Endothelial cell of umbilical vein (primary cell): ENCODE measurements around the gene BTBD19. TPM values are rescaled to one million over a fixed set of nuclear protein-coding genes. Genes with fewer than 3 reads are reported as not detected.

Experiments used
- BruUV-seq: library from RNA; stranded (reverse); fragments of 400-500 nt; replicated peaks from 2 replicates; lab custom pipeline; 2021; lab: Mats Ljungman, UMichigan
- CTCF ChIA-PET: fragments of 300-600, 350-600 bp; sonication (Branson Sonifier 250); formaldehyde crosslinking; loops from one replicate; lab custom pipeline; 2021; ENCODE audit warnings: antibody characterized with exemption, inconsistent platforms; lab: Charles Lee
- POLR2A ChIA-PET: fragments of 300-600, 350-600 bp; sonication (Branson Sonifier 250); formaldehyde crosslinking; loops from one replicate; lab custom pipeline; 2021; ENCODE audit warnings: antibody characterized with exemption, inconsistent platforms; lab: Charles Lee
- DNase-seq: peaks from one replicate; pipeline ENCODE4 v3.0.0-alpha.2; 2011; ENCODE audit warnings: low read depth, low spot score
- FAIRE-seq: peaks from 2 replicates; lab custom pipeline; 2011; peaks lifted over from hg19 to GRCh38; lab: Jason Lieb, UNC
- H2AFZ ChIP-seq: 2 replicates; pipeline ENCODE4 v1.6.0; 2012; ENCODE audit warnings: low read depth, low read length, control low read depth, inconsistent platforms
- H3K27ac ChIP-seq: 2 replicates; pipeline ENCODE4 v1.5.1; 2011; ENCODE audit warnings: low read depth, mild to moderate bottlenecking, control low read depth, low read length, moderate library complexity; ENCODE audit not compliant: insufficient read depth
- H3K27me3 ChIP-seq, 2 experiments: 2 replicates each; pipeline versions ENCODE4 v1.6.0 to v1.6.1; 2011; ENCODE audit warnings: low read length in 2 of 2, mixed read lengths in 1 of 2; ENCODE audit not compliant: control insufficient read depth in 2 of 2, insufficient read depth in 2 of 2
- H3K36me3 ChIP-seq, 2 experiments: 2 replicates in 1 of 2; 3 replicates in 1 of 2; pipeline ENCODE4 v1.5.1; 2011; ENCODE audit warnings: low read length in 2 of 2, mild to moderate bottlenecking in 1 of 2, moderate library complexity in 1 of 2; ENCODE audit not compliant: control insufficient read depth in 2 of 2, insufficient read depth in 2 of 2; ENCODE audit errors: extremely low read depth in 1 of 2
- H3K4me1 ChIP-seq: 3 replicates; pipeline ENCODE4 v1.5.1; 2011; ENCODE audit warnings: mild to moderate bottlenecking, low read length; ENCODE audit not compliant: control insufficient read depth, insufficient read depth; ENCODE audit errors: extremely low read depth
- H3K4me2 ChIP-seq: 2 replicates; pipeline ENCODE4 v1.6.1; 2011; ENCODE audit warnings: low read length, control low read depth, mixed read lengths; ENCODE audit not compliant: insufficient read depth
- H3K4me3 ChIP-seq, 3 experiments: fragments of 200-600 bp in 1 of 3; sonication (generic), shearing (Covaris generic) in 1 of 3; replicated peaks in 1 of 3; 2 replicates each; pipeline ENCODE4 v1.5.1; 2011 to 2016; ENCODE audit warnings: control low read depth in 3 of 3, low read length in 3 of 3, mild to moderate bottlenecking in 2 of 3, inconsistent platforms in 1 of 3, low read depth in 1 of 3, moderate library complexity in 1 of 3; ENCODE audit not compliant: insufficient read depth in 1 of 3
- H3K79me2 ChIP-seq: 2 replicates; pipeline ENCODE4 v1.6.0; 2012; ENCODE audit warnings: low read length, inconsistent platforms; ENCODE audit not compliant: control insufficient read depth, insufficient read depth
- H3K9ac ChIP-seq: replicated peaks from 2 replicates; pipeline ENCODE3; 2011; ENCODE audit warnings: low read length, control low read depth; ENCODE audit not compliant: insufficient read depth; ENCODE audit errors: extremely low read depth
- H3K9me1 ChIP-seq: replicated peaks from 3 replicates; pipeline ENCODE4 v1.6.0; 2011; ENCODE audit warnings: mild to moderate bottlenecking, low read length; ENCODE audit not compliant: control insufficient read depth, insufficient read depth; ENCODE audit errors: extremely low read depth
- H3K9me3 ChIP-seq: replicated peaks from 2 replicates; pipeline ENCODE4 v1.5.1; 2012; ENCODE audit warnings: low read length, inconsistent platforms; ENCODE audit not compliant: control insufficient read depth, insufficient read depth
- H4K20me1 ChIP-seq: replicated peaks from 2 replicates; pipeline ENCODE3; 2011; ENCODE audit warnings: mild to moderate bottlenecking, low read length; ENCODE audit not compliant: control insufficient read depth, insufficient read depth; ENCODE audit errors: extremely low read depth
- FOS ChIP-seq: IDR thresholded peaks from 2 replicates; pipeline ENCODE4 v1.6.1; 2011; ENCODE audit warnings: mild to moderate bottlenecking, low read length, moderate library complexity, borderline replicate concordance; ENCODE audit not compliant: insufficient read depth
- GATA2 ChIP-seq: IDR thresholded peaks from 2 replicates; pipeline ENCODE4 v1.7.0; 2011; ENCODE audit warnings: low read depth, mild to moderate bottlenecking, moderate library complexity, mixed read lengths, low read length; ENCODE audit not compliant: insufficient read length, insufficient read depth
- MYC ChIP-seq: IDR thresholded peaks from one replicate; pipeline ENCODE4 v1.6.1; 2011; ENCODE audit warnings: mild to moderate bottlenecking, low read depth, low read length
- POLR2AphosphoS5 ChIP-seq: IDR thresholded peaks from 2 replicates; pipeline ENCODE4 v1.6.1; 2012; ENCODE audit warnings: low read depth, mild to moderate bottlenecking, control low read depth, low read length, moderate library complexity; ENCODE audit not compliant: insufficient read depth
- dilution Hi-C: fragments of 300-500 bp; cut with MboI; formaldehyde crosslinking; loops from one replicate; pipeline ENCODE4 v1.15.0; 2019; ENCODE audit warnings: low sequenced_read_pairs; ENCODE audit not compliant: extremely low pct_ligation_motif_present
- intact Hi-C: fragments of 100-400 bp; cut with micrococcal nuclease; formaldehyde crosslinking; loops from one replicate; pipeline ENCODE4 v1.10.0; 2022
- polyA plus RNA-seq, 4 experiments: library from polyadenylated mRNA; depleted of rRNA in 3 of 4; stranded (reverse) in 3 of 4; unstranded in 1 of 4; fragments of >200 nt; gene quantifications; 2 replicates each; pipeline versions ENCODE4 v1.2.1 to v1.2.3, GENCODE V29; 2011 to 2012; ENCODE audit warnings: missing spikeins in 1 of 4
- total RNA-seq: library from RNA; stranded (reverse); gene quantifications from 2 replicates; pipeline ENCODE4 v1.2.3, GENCODE V29; 2021
- TF ChIP-seq, protein P1 (sequence below): IDR thresholded peaks from 2 replicates; pipeline ENCODE4 v1.6.1; 2011; ENCODE audit not compliant: insufficient read depth, insufficient read length

The BTBD19 gene
- total and polyA plus RNA-seq, 2 donors (not counting 3 experiments of a cell fraction or from before 2014, with no cell fraction given), result 69.9 to 97.9 TPM

DNA sequence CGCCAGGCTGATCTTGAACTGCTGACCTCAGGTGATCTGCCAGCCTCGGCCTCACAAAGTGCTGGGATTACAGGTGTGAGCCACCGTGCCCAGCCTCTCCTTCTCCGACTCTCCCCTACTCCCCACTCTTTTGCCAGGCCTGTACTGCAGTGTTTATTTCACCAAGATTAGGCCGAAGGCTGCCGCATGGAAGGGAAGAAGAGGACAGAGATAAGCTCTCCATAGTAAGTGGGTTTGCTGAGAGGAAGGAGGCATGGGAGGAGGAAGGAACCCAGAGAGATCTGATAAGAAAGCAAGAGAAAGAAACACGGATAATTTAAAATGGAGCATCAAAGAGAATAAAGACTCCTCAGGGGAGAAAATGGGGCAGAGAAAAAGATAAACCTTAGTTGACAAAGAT lies 26.0 kb downstream of the BTBD19 start:
- no peak overlapping the region for H3K4me2 ChIP-seq
- H3K9me1 ChIP-seq, result no peaks in the 10 kb centered on the region
- H3K9ac ChIP-seq, result no peak overlapping the region
- dilution Hi-C loops, result no loop called here
- ChIA-PET CTCF (interaction anchor here (0.8 to 4.1 kb wide), 4 partner anchors 36 to 180 kb away, joined by 3 to 60 read pairs (median 3); partner anchors contain the start of genes HECTD3 and UROD), POLR2A (no interaction called here)
- no peak for DNase-seq
- no peaks in the 10 kb centered on the region for H3K79me2 ChIP-seq
- no TSS peak for BruUV-seq
- intact Hi-C loops, result loop anchor here (2.0 to 10.0 kb wide), 2 partner anchors 152 to 660 kb away; partner anchors contain the start of genes EIF2B3 and TESK2
- no peaks in the 10 kb centered on the region for H3K36me3 ChIP-seq
- H3K9me3 ChIP-seq, result no peaks in the 10 kb centered on the region
- H2AFZ ChIP-seq, result no peak overlapping the region
- TF ChIP-seq MYC (no peak), GATA2 (no peak), FOS (no peak), POLR2AphosphoS5 (no peak)
- TF ChIP-seq, protein P1, sequence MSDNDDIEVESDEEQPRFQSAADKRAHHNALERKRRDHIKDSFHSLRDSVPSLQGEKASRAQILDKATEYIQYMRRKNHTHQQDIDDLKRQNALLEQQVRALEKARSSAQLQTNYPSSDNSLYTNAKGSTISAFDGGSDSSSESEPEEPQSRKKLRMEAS, result no peak
- no peaks in the 10 kb centered on the region for H4K20me1 ChIP-seq
- no peaks in the 10 kb centered on the region for H3K4me1 ChIP-seq
- no peak for FAIRE-seq
- no peak overlapping the region for H3K27ac ChIP-seq
- no peak overlapping the region for H3K4me3 ChIP-seq
- H3K27me3 ChIP-seq, result no peaks in the 10 kb centered on the region
